Spleen (tissue), 7 donors: Measurements from ENCODE around the gene PIBF1.

Source experiments
- CTCF ChIP-seq, 11 experiments: fragments of 200-600 bp in 7 of 11; fragments of 450-650 bp in 4 of 11; sonication (generic) in 4 of 11; IDR thresholded peaks in 8 of 11; conservative IDR thresholded peaks in 3 of 11; 1 replicate in 7 of 11; 2 replicates in 4 of 11; pipeline versions ENCODE4 v1.4.0 to v1.8.0; 2016 to 2021; ENCODE audit warnings: antibody characterized with exemption in 11 of 11, inconsistent platforms in 4 of 11, mild to moderate bottlenecking in 1 of 11
- POLR2A ChIP-seq, 3 donors: fragments of 450-650 bp; IDR thresholded peaks; one replicate each; pipeline ENCODE4 v1.5.1; 2017; ENCODE audit warnings: antibody characterized with exemption in 3 of 3, mild to moderate bottlenecking in 1 of 3
- donor health status: DM: no; HTN: no; CAD: no; lungs with moderate emphysema.
- donor health status: DM: no; HTN: no; CAD: no.
- donor health status: DM: no; HTN: no; CAD: no.

DNA sequence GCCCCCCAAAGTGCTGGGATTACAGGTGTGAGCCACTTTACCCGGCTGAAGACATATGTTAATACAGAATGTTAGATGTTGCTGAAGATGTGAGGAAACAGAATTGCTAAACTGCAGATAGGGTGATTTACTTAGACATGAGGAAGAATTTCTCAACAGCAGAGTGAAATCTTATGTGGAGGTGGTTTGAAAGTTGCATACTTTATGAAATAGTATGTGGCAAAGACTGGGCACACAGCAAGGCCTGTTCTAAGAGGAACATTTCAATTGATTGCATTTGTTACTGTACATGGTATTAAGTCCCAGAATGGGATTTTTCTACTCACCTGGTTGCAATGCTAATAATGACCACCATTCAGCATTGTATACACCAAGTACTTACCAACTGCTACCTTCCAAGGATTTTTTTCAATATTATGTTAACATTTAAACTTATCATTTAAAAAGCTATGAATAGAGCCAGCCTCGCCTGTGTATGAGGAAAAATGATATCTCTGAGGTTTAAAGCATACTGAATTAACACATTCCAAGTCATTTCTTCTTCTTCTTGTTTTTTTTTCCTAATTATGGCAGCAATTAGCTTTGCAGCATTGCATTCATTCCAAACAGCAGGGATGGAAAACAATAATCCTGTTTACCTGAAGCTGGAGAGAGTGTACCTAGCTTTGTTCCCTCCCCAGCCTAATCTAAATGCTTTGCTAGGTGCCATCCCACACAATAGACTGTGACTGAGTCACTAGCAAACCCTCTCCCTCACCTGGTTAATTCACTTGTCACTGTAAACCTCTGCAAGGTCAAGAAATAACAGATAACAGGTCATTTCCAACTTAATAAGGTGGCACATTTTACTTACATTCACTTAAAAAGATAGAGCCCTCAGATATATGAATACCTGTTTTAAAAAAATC lies 257.5 kb downstream of the PIBF1 start:
- TF ChIP-seq CTCF (IDR thresholded peaks at IDR 0.05 in 8 of 11, conservative IDR thresholded peaks at IDR 0.05 in 3 of 11) (no peak), POLR2A (IDR thresholded peaks at IDR 0.05) (no peak)
